Ammon's horn (tissue), 1 donor: Measurements from ENCODE around the gene DCHS1.
"Not testable (repeated sequence)": the region's sequence is repeated elsewhere in the genome, so short reads cannot be mapped to it uniquely, and the experiment has no call there.

Source experiments
- DNase-seq: peaks from one replicate; pipeline ENCODE4 v3.0.0-alpha.2; 2016; ENCODE audit warnings: low spot score

The DCHS1 gene, protein sequence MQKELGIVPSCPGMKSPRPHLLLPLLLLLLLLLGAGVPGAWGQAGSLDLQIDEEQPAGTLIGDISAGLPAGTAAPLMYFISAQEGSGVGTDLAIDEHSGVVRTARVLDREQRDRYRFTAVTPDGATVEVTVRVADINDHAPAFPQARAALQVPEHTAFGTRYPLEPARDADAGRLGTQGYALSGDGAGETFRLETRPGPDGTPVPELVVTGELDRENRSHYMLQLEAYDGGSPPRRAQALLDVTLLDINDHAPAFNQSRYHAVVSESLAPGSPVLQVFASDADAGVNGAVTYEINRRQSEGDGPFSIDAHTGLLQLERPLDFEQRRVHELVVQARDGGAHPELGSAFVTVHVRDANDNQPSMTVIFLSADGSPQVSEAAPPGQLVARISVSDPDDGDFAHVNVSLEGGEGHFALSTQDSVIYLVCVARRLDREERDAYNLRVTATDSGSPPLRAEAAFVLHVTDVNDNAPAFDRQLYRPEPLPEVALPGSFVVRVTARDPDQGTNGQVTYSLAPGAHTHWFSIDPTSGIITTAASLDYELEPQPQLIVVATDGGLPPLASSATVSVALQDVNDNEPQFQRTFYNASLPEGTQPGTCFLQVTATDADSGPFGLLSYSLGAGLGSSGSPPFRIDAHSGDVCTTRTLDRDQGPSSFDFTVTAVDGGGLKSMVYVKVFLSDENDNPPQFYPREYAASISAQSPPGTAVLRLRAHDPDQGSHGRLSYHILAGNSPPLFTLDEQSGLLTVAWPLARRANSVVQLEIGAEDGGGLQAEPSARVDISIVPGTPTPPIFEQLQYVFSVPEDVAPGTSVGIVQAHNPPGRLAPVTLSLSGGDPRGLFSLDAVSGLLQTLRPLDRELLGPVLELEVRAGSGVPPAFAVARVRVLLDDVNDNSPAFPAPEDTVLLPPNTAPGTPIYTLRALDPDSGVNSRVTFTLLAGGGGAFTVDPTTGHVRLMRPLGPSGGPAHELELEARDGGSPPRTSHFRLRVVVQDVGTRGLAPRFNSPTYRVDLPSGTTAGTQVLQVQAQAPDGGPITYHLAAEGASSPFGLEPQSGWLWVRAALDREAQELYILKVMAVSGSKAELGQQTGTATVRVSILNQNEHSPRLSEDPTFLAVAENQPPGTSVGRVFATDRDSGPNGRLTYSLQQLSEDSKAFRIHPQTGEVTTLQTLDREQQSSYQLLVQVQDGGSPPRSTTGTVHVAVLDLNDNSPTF (N-terminal part only)

DNA sequence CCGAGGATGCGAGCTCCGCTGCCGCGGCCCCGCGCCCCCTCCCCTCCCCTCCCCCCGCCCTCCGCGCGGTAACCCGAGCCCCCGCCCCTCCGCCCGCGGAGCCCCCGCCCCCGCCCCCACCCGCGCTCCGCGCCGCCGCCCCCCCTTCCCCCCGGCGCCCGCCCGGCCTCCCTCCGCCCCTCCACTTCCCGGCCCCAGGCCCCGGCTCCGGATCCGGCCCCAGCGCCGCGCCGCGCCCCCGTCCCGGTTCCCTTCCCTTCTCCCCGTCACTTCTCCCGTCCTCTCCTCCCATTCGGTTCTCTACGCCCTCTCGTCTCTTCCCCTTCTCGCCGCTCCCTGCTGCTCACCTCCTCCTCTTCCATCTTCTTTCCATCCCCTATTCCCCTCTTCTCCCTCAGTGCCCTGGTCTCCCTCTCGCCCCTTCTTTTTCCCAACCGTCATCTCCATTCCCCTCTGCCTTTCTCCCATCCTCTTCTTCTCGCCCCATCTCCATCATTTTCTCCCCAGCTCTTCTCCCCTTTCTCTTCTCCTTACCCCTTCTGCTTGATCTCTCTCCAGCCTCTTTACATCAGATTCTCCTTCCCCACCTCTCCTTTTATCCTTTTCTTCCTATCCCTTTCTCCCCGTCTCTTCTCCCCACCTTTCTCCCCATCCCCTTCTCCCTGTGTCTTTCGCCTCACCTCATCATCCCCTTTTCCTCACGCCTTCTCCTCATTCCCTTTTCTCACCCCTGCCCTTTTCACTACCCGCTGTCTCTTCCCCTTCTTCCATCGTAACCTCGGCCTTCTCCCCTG is at the start of gene DCHS1:
Gene DCHS1 (minus strand): TSS at position 20 of the 794 bp plus-strand sequence. CDS start 14,196 bp downstream, outside the sequence.
- DNase-seq = no peak

DNA sequence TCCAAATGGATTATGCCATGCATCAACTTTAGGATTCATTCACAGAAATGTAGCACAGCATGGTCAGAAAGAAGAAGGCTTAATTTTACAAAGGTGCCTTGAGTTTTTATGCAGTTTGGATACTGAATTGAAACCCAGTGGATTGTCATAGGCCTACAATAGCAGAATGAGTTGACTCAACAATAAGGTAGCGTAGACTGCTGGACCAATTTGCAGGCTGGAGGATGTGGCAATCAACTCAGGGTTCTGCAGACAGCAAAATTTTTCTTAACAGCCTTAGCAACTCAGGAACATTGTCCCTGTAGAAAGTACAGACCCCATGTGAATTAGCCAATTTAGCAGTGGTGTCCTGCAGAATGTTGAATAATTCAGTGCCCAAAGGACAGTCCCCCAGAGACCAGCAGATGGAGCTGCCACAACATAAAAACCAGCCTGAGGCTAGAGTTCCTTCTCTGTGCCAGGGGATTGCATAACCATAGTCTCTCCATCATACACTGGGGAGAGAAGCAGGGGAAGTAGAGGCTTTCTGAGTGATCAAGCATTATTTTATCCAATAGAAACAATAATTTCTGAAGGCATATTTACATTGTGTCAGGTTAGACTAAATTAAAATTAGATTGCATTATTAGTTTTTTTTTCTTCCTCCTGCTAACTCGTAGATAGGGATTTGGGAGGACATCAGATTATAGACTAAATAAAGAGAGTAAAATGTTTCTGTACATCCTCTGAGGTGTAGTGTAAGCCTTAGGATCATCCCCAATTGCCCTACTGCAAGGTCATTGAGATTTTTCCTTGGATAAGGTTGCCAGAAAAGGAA is 47.8 kb upstream of the DCHS1 start:
- peak; percentile 92 for DNase-seq

DNA sequence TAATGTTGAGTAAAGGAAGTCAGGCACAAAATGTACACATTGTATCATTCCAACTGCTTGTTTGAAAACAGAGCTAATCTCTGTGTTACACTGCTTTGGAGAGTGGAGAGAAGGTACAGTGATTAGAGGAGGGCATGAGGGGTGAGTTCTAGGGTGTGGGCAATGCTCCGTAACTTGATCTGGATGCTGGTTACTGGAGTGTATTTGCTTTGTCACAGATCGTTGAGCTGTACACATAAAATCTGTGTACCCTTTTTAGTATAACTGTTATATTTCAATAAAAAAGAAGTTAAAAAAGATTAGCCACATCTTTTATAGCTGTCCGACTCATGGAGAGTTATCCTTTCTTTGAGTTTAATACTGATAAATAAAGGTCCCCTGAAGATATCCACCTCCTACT is 46.3 kb upstream of the DCHS1 start:
- not testable (repeated sequence) for DNase-seq

DNA sequence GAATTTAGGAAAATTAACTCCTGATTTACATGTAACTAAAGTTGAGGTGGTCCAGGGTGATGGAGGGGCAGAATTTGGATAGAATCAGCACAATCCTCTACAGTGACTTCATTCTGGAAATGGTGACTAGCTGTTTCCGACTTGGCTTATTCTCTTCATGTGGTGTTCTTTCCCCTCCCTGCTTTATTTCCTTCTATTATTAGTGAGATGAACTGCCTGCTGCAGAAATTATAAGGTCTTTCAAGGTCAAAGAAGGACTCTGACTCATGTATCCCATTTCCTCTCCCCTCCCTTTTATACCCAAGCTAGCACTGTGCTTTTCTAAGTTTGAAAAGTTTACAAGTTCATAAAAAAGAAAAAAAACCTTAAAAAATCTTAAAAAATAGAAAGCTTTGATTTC is 39.8 kb upstream of the DCHS1 start:
- no peak for DNase-seq

DNA sequence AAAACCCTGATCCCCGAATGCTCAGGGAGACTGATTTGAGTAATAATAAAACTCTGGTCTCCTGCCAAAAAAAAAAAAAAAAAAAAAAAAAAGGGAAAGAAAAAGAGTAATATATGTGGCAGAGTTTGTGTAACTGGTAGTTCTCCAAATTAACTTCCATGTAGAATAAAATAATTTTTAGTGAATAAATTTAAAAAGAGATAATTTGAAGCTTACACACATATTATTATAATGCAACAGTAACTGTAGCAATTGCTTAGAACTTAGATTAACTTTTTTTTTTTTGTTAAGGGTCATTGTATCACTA is 38.6 kb upstream of the DCHS1 start:
- no peak for DNase-seq

DNA sequence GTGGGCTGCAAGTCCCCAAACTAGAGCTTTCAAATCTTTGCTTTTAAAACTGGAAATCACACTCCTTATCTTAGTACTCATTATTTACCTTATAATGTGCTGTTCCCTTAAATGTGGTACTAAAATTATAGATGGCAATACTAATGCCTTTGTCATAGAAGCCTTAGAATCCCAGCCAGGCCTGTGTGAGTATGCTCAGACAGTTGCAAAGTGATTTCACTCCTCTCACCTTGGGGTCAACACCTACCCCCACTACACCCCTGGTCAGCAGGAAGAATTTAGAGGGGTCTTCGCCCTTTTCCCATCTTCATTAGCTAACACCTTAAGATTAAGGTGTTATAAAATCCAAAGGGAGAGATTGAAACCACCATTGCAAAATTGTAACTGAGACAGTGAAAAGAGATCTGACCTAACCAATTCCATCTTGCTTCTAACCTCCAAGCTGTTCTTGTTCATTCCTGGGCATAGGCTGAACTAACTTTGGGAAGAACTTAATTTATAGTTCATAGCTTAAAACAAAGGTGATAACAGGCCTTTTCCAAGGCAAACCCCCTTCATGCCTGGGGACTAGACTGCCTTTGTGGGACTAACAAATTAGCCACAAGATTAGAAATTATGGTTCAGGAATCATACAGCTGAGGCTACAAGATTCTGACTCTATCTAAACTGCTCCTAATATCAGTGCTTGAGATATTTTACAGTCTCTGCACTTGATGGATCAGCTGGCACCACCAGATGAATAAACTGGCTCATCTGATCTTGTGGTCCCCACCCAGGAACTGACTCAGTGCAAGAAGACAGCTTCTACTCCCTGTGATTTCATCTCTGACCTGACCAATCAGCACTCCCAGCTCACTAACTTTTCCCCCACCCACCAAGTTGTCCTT is 38.0 kb upstream of the DCHS1 start:
- no peak for DNase-seq

DNA sequence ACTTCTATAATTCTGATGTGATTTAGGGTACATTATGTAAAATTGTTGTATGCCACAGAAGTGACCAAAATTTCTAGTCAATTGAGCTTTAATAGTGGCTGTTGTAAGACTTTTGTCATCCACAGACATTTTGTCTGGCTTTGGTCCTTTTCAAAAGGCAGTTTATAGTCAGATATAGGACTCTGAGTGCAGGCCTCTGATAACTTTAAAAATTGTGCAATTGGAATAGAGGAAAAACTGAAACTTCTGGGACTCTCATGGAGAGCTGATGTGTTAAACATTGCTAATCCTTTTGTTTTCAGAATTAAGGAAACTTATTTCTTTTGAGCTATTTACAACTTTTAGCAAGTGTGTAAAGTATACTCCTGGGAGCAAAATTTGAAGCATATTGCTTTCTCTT is 36.5 kb upstream of the DCHS1 start:
- DNase-seq = no peak

DNA sequence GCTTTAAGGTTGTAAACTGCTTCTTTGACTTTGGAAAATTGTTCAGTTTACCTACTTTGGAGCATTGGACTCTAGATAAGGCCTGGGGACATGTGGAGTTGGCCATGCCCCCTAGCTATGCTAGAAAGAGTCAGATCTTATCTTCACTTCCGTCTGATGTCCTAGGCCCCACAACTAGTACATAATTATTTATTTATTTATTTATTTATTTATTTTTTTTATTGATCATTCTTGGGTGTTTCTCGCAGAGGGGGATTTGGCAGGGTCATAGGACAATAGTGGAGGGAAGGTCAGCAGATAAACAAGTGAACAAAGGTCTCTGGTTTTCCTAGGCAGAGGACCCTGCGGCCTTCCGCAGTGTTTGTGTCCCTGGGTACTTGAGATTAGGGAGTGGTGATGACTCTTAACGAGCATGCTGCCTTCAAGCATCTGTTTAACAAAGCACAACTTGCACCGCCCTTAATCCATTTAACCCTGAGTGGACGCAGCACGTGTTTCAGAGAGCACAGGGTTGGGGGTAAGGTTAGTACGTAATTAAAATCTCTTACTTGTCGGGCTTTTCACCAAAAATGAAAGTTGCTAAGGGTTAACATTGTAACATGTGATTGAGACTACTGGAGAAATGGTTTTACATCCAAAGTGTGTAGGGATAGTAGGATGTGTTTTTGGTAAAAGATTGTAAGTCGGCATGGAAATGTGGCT is 35.0 kb upstream of the DCHS1 start:
- not testable (repeated sequence) for DNase-seq

DNA sequence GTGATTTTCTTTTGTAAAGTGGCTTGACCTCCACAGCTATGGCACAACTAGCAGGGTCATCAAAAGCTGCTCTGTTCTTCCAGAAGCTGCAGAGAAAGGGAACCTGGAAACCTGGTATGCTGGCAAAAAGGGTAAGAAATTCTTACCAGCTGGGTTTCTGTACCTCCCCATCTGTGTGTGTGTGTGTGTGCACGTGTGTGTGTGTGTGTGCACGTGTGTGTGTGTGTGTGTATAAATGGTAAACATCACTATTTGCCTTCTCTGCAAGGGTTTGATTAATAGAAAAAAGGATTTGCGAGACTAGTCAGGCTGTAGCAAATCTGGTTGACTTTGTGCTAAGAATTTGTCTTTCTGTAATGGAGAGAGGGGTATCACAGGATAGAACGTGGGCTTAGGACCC is 32.3 kb upstream of the DCHS1 start:
- DNase-seq = no peak

DNA sequence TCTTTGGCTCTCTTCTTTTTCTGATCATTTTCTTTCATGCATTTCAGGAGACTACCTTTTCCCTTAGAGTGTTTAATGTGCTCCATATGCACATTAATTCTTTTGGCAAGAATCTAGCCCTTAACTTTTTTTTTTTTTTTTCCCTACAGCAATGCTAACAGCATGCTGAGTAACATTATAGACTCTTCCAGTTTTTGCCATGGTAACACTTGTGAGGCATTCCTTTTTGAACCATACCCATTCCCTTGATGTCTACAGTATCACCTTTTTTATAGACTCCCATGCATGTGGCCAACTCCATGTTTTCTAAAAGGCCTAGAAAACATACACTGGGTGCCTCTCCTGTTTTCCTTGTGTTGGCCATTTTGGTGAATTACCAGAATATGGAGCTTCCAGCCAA is 30.4 kb upstream of the DCHS1 start:
- DNase-seq = no peak

DNA sequence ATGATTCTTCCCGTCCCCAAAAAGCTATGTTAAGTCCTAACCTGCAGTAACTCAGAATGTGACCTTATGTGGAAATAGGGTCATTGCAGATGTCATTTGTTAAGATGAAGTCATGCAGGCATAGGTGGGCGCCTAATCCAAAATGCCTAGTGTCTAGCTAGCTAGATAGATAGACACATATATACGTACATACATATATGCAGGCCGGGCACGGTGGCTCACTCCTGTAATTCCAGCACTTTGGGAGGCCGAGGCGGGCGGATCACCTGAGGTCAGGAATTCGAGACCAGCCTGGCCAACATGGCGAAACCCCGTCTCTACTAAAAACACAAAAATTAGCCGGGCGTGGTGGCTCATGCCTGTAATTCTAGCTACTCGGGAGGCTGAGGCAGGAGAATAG is 28.5 kb upstream of the DCHS1 start:
- DNase-seq = not testable (repeated sequence)

DNA sequence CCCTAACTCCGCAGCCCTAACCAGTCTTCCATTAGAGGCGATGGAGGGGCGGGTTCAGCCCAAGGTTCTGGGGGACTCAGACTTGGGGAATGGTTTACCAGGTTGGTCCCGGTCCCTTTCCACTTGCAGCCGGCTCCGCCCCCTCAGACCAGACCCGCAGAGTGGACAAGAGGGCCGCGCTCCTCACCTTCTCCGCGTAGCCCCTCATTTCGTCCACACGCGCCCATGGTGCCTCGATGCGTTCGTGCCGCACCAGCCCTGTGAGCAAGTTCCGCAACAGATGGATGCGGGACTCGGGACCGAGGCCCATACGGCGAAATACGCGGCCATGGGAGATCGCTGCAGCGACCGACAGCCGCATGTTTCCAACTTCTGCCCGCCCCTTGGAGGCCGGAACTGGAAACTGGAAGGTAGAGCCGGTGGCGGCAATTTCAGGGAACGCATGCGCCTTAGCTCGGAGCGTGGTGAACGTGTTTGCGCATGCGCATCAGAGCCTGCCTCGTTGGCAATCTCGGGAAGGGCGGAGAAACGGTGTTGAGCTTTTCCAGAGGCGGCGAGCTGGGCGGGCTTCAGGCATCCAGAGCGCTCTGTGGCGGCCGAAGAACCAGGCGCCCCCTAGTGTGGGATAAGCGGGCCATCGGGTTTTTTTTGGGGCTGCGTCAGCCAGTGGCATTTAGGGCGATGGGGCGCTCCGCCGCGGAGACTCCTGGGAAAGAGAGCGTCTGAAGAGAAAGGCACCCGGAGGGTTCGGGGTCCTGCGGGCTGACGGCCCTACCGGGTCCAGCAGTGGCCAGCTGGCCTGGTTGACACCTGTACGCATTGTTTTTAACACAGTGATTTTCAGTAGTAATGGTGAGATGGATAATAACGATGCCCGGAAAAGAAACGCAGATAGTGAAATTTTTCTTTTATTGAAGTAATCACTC is 27.6 kb upstream of the DCHS1 start, which contains the start of gene MRPL17:
Gene MRPL17 (minus strand): TSS at position 405 of the 926 bp plus-strand sequence. CDS start 44 bp downstream, at position 361.
- peak; percentile 99 for DNase-seq

DNA sequence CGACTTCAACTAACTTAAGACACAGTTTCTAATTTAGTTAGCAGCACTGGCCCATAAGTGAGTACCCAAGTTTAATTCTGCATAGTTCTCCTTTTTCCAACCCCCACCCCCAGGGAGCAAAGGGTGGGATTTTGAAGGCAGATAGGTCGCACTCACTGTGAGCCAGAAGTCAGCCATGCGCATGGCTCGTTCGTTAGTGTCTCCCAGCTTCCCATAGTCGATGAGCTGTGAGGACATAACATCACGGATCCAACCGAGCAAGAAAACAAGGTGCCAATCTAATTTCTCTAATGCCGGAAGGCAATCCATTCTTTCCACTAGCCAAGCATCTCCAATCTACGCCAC is 27.0 kb upstream of the DCHS1 start:
- no peak for DNase-seq

DNA sequence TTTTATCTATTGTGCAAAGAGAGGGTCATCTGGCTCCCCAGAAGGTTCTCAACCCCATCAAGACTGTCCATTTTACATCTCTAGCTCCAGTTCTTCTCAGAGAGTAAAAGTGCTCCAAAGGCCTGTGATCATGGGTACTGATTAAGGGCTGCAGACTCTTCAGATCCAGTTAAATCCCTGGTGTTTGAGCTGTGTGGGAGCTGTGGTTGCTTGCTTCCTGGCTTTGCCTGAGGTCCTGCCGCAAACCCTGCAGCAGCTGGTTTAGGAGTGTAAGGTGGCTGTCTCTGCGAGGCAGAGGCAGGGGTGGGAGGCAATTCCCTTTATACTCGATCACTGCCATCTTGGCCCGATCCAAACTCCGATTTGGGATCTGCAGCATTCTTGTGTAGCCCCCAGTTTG is 26.3 kb upstream of the DCHS1 start:
- no peak for DNase-seq

DNA sequence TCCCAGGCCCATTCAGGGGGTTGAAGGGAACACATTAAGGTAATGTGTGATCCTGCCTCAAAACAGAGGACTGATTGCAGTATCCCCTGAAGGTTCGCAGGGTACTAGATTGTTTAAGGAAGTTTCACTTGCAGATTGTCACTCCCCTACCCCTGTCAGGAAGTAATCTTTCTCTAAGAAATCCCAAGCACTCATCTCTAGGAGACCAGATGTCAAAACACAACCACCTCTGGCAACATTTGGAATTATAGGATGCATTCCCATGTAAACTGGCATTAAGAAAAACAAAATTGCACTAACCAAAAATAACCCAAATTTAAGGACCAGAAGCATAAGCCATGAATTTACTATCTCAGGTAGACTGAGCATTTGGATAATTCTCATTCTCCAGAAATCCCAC is 25.9 kb upstream of the DCHS1 start:
- DNase-seq = no peak

DNA sequence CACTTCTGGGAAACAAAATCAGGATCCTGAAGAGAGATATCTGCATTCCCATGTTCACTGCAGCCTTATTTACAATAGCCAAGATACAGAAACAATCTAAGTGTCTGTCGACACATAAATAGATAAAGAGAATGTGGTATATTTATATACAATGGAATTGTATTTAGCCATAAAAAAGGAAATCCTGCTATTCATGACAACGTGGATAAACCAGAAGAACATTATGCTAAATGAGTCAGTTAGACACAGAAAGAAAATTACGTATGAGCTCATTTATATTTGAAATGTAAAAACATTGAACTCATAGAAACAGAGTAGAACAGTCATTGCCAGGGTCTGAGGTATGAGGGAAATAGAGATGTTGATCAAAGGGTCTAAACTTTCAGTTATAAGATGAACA is 21.4 kb upstream of the DCHS1 start:
- DNase-seq = no peak

DNA sequence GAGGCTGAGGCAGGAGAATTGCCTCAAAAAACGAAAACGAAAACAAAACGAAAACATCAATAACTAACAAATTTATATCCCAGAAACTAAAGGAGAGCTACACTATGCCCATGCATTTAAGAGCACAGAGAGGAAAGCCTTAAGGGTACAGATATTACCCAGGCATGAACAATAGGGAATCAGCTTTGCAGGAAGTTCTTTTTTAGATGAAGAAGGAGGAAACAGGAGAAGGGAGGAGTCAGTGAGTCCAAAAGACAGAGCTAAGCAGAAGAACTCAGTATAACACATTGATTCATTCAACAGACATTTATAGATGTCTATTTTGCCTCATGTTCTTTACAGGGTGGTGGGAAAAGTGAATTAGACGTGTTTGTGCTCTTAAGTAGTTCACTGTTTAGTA is 19.3 kb upstream of the DCHS1 start:
- DNase-seq = no peak

DNA sequence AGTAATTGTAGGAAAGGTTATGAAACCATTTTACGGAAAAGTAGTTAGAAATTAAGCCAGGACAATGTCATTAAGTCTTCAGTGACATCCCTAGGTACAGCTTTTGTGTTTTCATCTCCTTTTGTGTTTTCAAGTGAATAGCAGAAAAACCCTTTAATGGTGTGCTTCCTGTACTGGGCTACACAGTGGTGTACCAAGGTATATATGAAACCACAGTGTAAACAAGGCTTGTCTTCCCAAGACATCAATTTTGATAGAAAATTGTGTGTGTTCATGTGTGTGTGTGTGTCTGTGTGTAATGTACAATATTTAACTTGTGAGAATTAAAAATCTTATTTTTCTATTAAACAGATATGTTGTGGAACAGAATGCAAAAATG is 18.6 kb upstream of the DCHS1 start:
- DNase-seq = no peak
